ENCODE results near the gene CCDC116. TPM values are rescaled to one million over a fixed set of nuclear protein-coding genes. Genes with fewer than 3 reads are reported as not detected.

Gene CCDC116
- total RNA-seq, 1 experiment from 2014 or later, result 0.11 TPM

GRCh38 chr22:21657360-21658032, 24.9 kb downstream of the CCDC116 start:
- Histone ChIP-seq H3K36me3 (ENCODE audit: insufficient read depth, low read length) (0 out of 2 replicates have a peak, but pooled peaks cover 4% of the 10 kb centered on the region), H3K9me3 (ENCODE audit: low read length) (no peaks in the 10 kb centered on the region), H4K20me1 (ENCODE audit: insufficient read depth, low read depth, low read length) (no peaks in the 10 kb centered on the region), H3K27ac (ENCODE audit: low read length) (peak overlapping the region; percentile 12; the same call in 1 of the 2 replicates), H3K9me2 (replicated peaks; ENCODE audit: insufficient read depth, low read length) (no peaks in the 10 kb centered on the region), H3K4me3 (ENCODE audit: low read length) (peak overlapping the region; percentile 78), H3K9ac (ENCODE audit: low read length) (peak overlapping the region; percentile 79), H3K4me2 (ENCODE audit: low read depth, low read length, poor library complexity, severe bottlenecking) (peak overlapping the region; percentile 86), H3K79me2 (ENCODE audit: low read length) (peaks cover 7% of the 10 kb centered on the region), H3K4me1 (ENCODE audit: low read length) (peaks cover 27% of the 10 kb centered on the region), H2AFZ (ENCODE audit: low read length) (peak overlapping the region; percentile 74; the same call in 1 of the 2 replicates), H3K27me3 (ENCODE audit: low read length) (no peaks in the 10 kb centered on the region)
- DNase-seq, result peak; percentile 94

DNA sequence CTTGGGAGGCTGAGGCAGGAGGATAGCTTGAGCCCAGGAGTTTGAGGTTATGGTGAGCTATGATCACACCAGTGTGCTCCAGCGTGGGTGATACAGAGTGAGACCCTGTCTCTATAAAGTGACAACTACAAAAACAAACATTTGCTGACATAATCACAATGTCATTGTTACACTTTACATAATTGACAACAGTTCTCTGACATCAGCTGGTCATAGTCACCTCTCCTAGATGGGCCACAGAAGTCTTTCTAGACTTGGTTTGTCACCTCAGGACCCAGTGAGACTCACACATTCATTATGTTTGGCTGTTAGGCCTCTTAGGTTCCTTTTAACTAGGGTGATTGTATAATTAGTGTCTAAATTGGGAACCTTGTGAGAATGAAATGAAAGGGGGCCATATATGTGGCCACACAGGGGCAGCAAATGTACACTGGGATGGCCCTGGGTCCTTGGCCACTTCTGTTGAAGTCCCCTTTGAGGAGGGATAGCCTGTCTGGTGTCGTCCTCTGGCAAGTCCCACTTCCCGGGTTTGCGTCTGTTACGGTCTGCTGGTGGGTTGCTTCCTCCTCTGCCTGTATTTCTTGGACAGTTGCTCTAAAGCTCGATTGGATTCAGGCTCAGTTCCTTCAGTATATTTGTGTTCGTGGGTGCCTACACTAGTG, 27.4 kb downstream of the CCDC116 start:
- H3K9me3 ChIP-seq (ENCODE audit: low read length), result no peaks in the 10 kb centered on the region
- no peaks in the 10 kb centered on the region for H3K9me2 ChIP-seq (replicated peaks; ENCODE audit: insufficient read depth, low read length)
- H3K4me1 ChIP-seq (ENCODE audit: low read length), result peaks cover 18% of the 10 kb centered on the region
- no peak for DNase-seq
- no peaks in the 10 kb centered on the region for H3K27me3 ChIP-seq (ENCODE audit: low read length)
- H4K20me1 ChIP-seq (ENCODE audit: insufficient read depth, low read depth, low read length), result no peaks in the 10 kb centered on the region
- H3K79me2 ChIP-seq (ENCODE audit: low read length), result no peaks in the 10 kb centered on the region
- H3K9ac ChIP-seq (ENCODE audit: low read length), result no peak overlapping the region
- H3K4me2 ChIP-seq (ENCODE audit: low read depth, low read length, poor library complexity, severe bottlenecking), result no peak overlapping the region
- H3K27ac ChIP-seq (ENCODE audit: low read length), result no peak overlapping the region
- no peak overlapping the region for H3K4me3 ChIP-seq (ENCODE audit: low read length)
- no peaks in the 10 kb centered on the region for H3K36me3 ChIP-seq (ENCODE audit: insufficient read depth, low read length)
- H2AFZ ChIP-seq (ENCODE audit: low read length), result no peak overlapping the region

- no peaks in the 10 kb centered on the region for H3K36me3 ChIP-seq (ENCODE audit: insufficient read depth, low read length)
- H4K20me1 ChIP-seq (ENCODE audit: insufficient read depth, low read depth, low read length), result no peaks in the 10 kb centered on the region
- H3K9me3 ChIP-seq (ENCODE audit: low read length), result no peaks in the 10 kb centered on the region
- DNase-seq, result no peak
- no peaks in the 10 kb centered on the region for H3K79me2 ChIP-seq (ENCODE audit: low read length)
- no peak overlapping the region for H3K27ac ChIP-seq (ENCODE audit: low read length)
- no peak overlapping the region for H2AFZ ChIP-seq (ENCODE audit: low read length)
- no peak overlapping the region for H3K4me3 ChIP-seq (ENCODE audit: low read length)
- H3K9ac ChIP-seq (ENCODE audit: low read length), result no peak overlapping the region
- H3K4me1 ChIP-seq (ENCODE audit: low read length), result peaks cover 25% of the 10 kb centered on the region
- no peak overlapping the region for H3K4me2 ChIP-seq (ENCODE audit: low read depth, low read length, poor library complexity, severe bottlenecking)
- H3K27me3 ChIP-seq (ENCODE audit: low read length), result no peaks in the 10 kb centered on the region
- no peaks in the 10 kb centered on the region for H3K9me2 ChIP-seq (replicated peaks; ENCODE audit: insufficient read depth, low read length)
These were observed 28.3 kb downstream of the CCDC116 start for GRCh38 chr22:21660904-21661303.

- peaks cover 9% of the 10 kb centered on the region for H3K79me2 ChIP-seq (ENCODE audit: low read length)
These were observed 29.4 kb downstream of the CCDC116 start for GRCh38 chr22:21661991-21662390.

DNA sequence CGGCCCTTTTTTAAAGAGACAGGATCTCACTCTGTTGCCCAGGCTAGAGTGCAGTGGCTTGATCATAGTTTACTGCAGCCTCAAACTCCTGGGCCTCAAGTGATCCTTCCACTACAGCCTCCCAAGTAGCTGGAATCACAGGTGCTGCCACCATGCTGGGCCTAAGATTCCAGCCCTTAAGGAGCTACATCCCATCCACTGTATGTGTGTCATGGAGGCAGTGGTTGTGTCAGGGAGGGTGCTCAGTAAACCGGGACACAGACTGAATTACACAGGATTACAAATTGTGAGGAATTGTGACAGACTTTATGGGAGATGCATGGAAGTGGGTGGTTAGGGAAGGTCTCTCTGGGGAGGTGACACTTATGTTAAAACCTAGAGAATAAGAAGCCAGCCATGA, 31.2 kb downstream of the CCDC116 start:
- Histone ChIP-seq H4K20me1 (ENCODE audit: insufficient read depth, low read depth, low read length) (no peaks in the 10 kb centered on the region), H3K4me3 (ENCODE audit: low read length) (no peak overlapping the region), H3K79me2 (ENCODE audit: low read length) (peaks cover 22% of the 10 kb centered on the region), H3K9ac (ENCODE audit: low read length) (no peak overlapping the region), H3K9me3 (ENCODE audit: low read length) (no peaks in the 10 kb centered on the region), H3K27me3 (ENCODE audit: low read length) (no peaks in the 10 kb centered on the region), H3K4me2 (ENCODE audit: low read depth, low read length, poor library complexity, severe bottlenecking) (no peak overlapping the region), H3K36me3 (ENCODE audit: insufficient read depth, low read length) (no peaks in the 10 kb centered on the region), H3K9me2 (replicated peaks; ENCODE audit: insufficient read depth, low read length) (no peaks in the 10 kb centered on the region), H2AFZ (ENCODE audit: low read length) (no peak overlapping the region), H3K27ac (ENCODE audit: low read length) (no peak overlapping the region), H3K4me1 (ENCODE audit: low read length) (peaks cover 17% of the 10 kb centered on the region)
- peak; percentile 39 for DNase-seq

More at GRCh38 chr22:21661991-21662390, 29.4 kb downstream of the CCDC116 start:
- Histone ChIP-seq H2AFZ (ENCODE audit: low read length) (no peak overlapping the region), H3K9me3 (ENCODE audit: low read length) (no peaks in the 10 kb centered on the region), H3K9me2 (replicated peaks; ENCODE audit: insufficient read depth, low read length) (no peaks in the 10 kb centered on the region), H3K27me3 (ENCODE audit: low read length) (no peaks in the 10 kb centered on the region), H3K27ac (ENCODE audit: low read length) (no peak overlapping the region), H3K9ac (ENCODE audit: low read length) (no peak overlapping the region), H3K4me1 (ENCODE audit: low read length) (peaks cover 24% of the 10 kb centered on the region), H4K20me1 (ENCODE audit: insufficient read depth, low read depth, low read length) (no peaks in the 10 kb centered on the region), H3K4me3 (ENCODE audit: low read length) (no peak overlapping the region), H3K4me2 (ENCODE audit: low read depth, low read length, poor library complexity, severe bottlenecking) (no peak overlapping the region), H3K36me3 (ENCODE audit: insufficient read depth, low read length) (no peaks in the 10 kb centered on the region)
- DNase-seq, result no peak

- Histone ChIP-seq H3K4me2 (ENCODE audit: low read depth, low read length, poor library complexity, severe bottlenecking) (peak overlapping the region; percentile 84), H3K27me3 (ENCODE audit: low read length) (no peaks in the 10 kb centered on the region), H3K79me2 (ENCODE audit: low read length) (peaks cover 31% of the 10 kb centered on the region), H3K27ac (ENCODE audit: low read length) (no peak overlapping the region), H3K4me1 (ENCODE audit: low read length) (peaks cover 30% of the 10 kb centered on the region), H3K9me2 (replicated peaks; ENCODE audit: insufficient read depth, low read length) (no peaks in the 10 kb centered on the region), H3K36me3 (ENCODE audit: insufficient read depth, low read length) (no peaks in the 10 kb centered on the region), H3K4me3 (ENCODE audit: low read length) (peak overlapping the region; percentile 87), H3K9me3 (ENCODE audit: low read length) (no peaks in the 10 kb centered on the region), H2AFZ (ENCODE audit: low read length) (peak overlapping the region; percentile 94), H4K20me1 (ENCODE audit: insufficient read depth, low read depth, low read length) (no peaks in the 10 kb centered on the region), H3K9ac (ENCODE audit: low read length) (peak overlapping the region; percentile 88)
- peak; percentile 36 for DNase-seq
These were observed 32.7 kb downstream of the CCDC116 start for GRCh38 chr22:21665047-21665851.

GRCh38 chr22:21666786-21667185, 34.2 kb downstream of the CCDC116 start:
- no peak overlapping the region for H3K27ac ChIP-seq (ENCODE audit: low read length)

GRCh38 chr22:21669026-21669425, 36.5 kb downstream of the CCDC116 start:
- Histone ChIP-seq H3K27me3 (ENCODE audit: low read length) (no peaks in the 10 kb centered on the region), H3K9me3 (ENCODE audit: low read length) (no peaks in the 10 kb centered on the region), H3K4me2 (ENCODE audit: low read depth, low read length, poor library complexity, severe bottlenecking) (no peak overlapping the region), H3K79me2 (ENCODE audit: low read length) (peaks cover 35% of the 10 kb centered on the region), H3K9ac (ENCODE audit: low read length) (no peak overlapping the region), H3K36me3 (ENCODE audit: insufficient read depth, low read length) (no peaks in the 10 kb centered on the region; the same call in 1 of the 2 replicates), H3K27ac (ENCODE audit: low read length) (no peak overlapping the region), H2AFZ (ENCODE audit: low read length) (no peak overlapping the region), H4K20me1 (ENCODE audit: insufficient read depth, low read depth, low read length) (no peaks in the 10 kb centered on the region), H3K4me1 (ENCODE audit: low read length) (peaks cover 33% of the 10 kb centered on the region), H3K4me3 (ENCODE audit: low read length) (no peak overlapping the region), H3K9me2 (replicated peaks; ENCODE audit: insufficient read depth, low read length) (no peaks in the 10 kb centered on the region)
- no peak for DNase-seq

More at GRCh38 chr22:21666786-21667185, 34.2 kb downstream of the CCDC116 start:
- no peaks in the 10 kb centered on the region for H4K20me1 ChIP-seq (ENCODE audit: insufficient read depth, low read depth, low read length)
- DNase-seq, result peak; percentile 43
- H2AFZ ChIP-seq (ENCODE audit: low read length), result no peak overlapping the region
- H3K36me3 ChIP-seq (ENCODE audit: insufficient read depth, low read length), result no peaks in the 10 kb centered on the region; the same call in 1 of the 2 replicates
- H3K4me1 ChIP-seq (ENCODE audit: low read length), result peaks cover 33% of the 10 kb centered on the region
- no peaks in the 10 kb centered on the region for H3K9me2 ChIP-seq (replicated peaks; ENCODE audit: insufficient read depth, low read length)
- H3K79me2 ChIP-seq (ENCODE audit: low read length), result peaks cover 35% of the 10 kb centered on the region
- peak overlapping the region; percentile 88 for H3K9ac ChIP-seq (ENCODE audit: low read length)
- no peaks in the 10 kb centered on the region for H3K9me3 ChIP-seq (ENCODE audit: low read length)
- H3K4me2 ChIP-seq (ENCODE audit: low read depth, low read length, poor library complexity, severe bottlenecking), result peak overlapping the region; percentile 84
- H3K4me3 ChIP-seq (ENCODE audit: low read length), result peak overlapping the region; percentile 87
- no peaks in the 10 kb centered on the region for H3K27me3 ChIP-seq (ENCODE audit: low read length)
